CD4-positive, alpha-beta T cell treated with Interleukin-6 at 100 ng/mL for 8 hours (primary cell): ENCODE measurements around the gene C13orf46.
"Not testable (repeated sequence)": the region's sequence is repeated elsewhere in the genome, so short reads cannot be mapped to it uniquely, and the experiment has no call there.

ENCODE experiments used
- DNase-seq: peaks from one replicate; pipeline ENCODE4 v3.0.0-alpha.2; 2020; ENCODE audit warnings: mixed read lengths, low spot score

The C13orf46 gene

GRCh38 chr13:113922412-113923118 is 51.3 kb downstream of the C13orf46 start:
- no peak for DNase-seq

GRCh38 chr13:113921763-113922162 is 52.1 kb downstream of the C13orf46 start:
- DNase-seq = no peak

- DNase-seq = no peak
Measured at GRCh38 chr13:113920606-113921286, 53.1 kb downstream of the C13orf46 start.

- DNase-seq = no peak
Measured at GRCh38 chr13:113919761-113920559, 53.9 kb downstream of the C13orf46 start.

GRCh38 chr13:113918981-113919701 is 54.7 kb downstream of the C13orf46 start:
- DNase-seq = no peak

- DNase-seq = no peak
Measured at GRCh38 chr13:113918580-113918979, 55.3 kb downstream of the C13orf46 start.

- no peak for DNase-seq
Measured at GRCh38 chr13:113917594-113918371, 56.1 kb downstream of the C13orf46 start.

GRCh38 chr13:113917096-113917495 is 56.8 kb downstream of the C13orf46 start:
- no peak for DNase-seq

- DNase-seq = no peak
Measured at GRCh38 chr13:113916330-113916815, 57.5 kb downstream of the C13orf46 start.

- DNase-seq = no peak
Measured at GRCh38 chr13:113915786-113916329, 58.0 kb downstream of the C13orf46 start.

GRCh38 chr13:113915012-113915763 is 58.7 kb downstream of the C13orf46 start:
- DNase-seq = no peak

GRCh38 chr13:113914333-113915011 is 59.4 kb downstream of the C13orf46 start:
- no peak for DNase-seq

GRCh38 chr13:113913838-113914237 is 60.0 kb downstream of the C13orf46 start:
- DNase-seq = not testable (repeated sequence)

GRCh38 chr13:113913408-113913807 is 60.5 kb downstream of the C13orf46 start:
- DNase-seq = not testable (repeated sequence)

- DNase-seq = no peak
Measured at GRCh38 chr13:113912596-113912995, 61.3 kb downstream of the C13orf46 start.

- no peak for DNase-seq
Measured at GRCh38 chr13:113907635-113908617, 66.0 kb downstream of the C13orf46 start.

GRCh38 chr13:113906571-113906970 is 67.3 kb downstream of the C13orf46 start:
- DNase-seq = no peak

- no peak for DNase-seq
Measured at GRCh38 chr13:113905942-113906341, 67.9 kb downstream of the C13orf46 start.
